DND-41 (cell line): ENCODE data around the gene ABCC3.

Experiments used
- EZH2 ChIP-seq: IDR thresholded peaks from 3 replicates; pipeline ENCODE4 v1.6.1; 2012; ENCODE audit warnings: borderline replicate concordance, low read depth, mild to moderate bottlenecking, moderate library complexity, low read length, inconsistent platforms; ENCODE audit not compliant: severe bottlenecking
- TF ChIP-seq, protein P1 (sequence below): IDR thresholded peaks from 2 replicates; pipeline ENCODE4 v1.5.1; 2012; ENCODE audit warnings: borderline replicate concordance, low read length, moderate library complexity, mild to moderate bottlenecking; ENCODE audit not compliant: poor library complexity, severe bottlenecking; ENCODE audit errors: extremely low read depth

DNA sequence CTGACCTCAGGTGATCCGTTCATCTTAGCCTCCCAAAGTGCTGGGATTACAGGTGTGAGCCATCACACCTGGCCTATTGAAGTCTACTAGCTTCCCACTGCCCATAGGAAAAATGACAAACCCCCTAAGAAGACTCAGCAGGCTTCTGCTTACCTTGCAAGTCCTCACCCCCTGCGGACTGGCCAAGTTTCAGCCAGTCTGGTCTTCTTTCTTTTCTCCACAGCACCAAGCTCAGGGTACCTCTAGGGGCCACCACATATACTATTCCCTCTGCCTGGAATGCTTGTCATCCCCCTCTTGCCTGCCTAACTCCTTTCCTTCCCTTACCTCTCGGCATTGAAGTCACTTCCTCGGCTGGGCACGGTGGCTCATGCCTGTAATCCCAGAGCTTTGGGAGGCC, 31.2 kb downstream of the ABCC3 start:
- TF ChIP-seq, protein P1, sequence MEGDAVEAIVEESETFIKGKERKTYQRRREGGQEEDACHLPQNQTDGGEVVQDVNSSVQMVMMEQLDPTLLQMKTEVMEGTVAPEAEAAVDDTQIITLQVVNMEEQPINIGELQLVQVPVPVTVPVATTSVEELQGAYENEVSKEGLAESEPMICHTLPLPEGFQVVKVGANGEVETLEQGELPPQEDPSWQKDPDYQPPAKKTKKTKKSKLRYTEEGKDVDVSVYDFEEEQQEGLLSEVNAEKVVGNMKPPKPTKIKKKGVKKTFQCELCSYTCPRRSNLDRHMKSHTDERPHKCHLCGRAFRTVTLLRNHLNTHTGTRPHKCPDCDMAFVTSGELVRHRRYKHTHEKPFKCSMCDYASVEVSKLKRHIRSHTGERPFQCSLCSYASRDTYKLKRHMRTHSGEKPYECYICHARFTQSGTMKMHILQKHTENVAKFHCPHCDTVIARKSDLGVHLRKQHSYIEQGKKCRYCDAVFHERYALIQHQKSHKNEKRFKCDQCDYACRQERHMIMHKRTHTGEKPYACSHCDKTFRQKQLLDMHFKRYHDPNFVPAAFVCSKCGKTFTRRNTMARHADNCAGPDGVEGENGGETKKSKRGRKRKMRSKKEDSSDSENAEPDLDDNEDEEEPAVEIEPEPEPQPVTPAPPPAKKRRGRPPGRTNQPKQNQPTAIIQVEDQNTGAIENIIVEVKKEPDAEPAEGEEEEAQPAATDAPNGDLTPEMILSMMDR: no peak
- no peak for TF ChIP-seq EZH2
